HG03108 (cell line): ENCODE measurements around the gene TUT1.
"Not testable (repeated sequence)": the region's sequence is repeated elsewhere in the genome, so short reads cannot be mapped to it uniquely, and the experiment has no call there.

Experiments
- ATAC-seq: cut with Tn5 transposase; IDR thresholded peaks from one replicate; pipeline ENCODE4 v1.9.1; 2021; ENCODE audit warnings: moderate library complexity; ENCODE audit not compliant: unreplicated experiment

Gene TUT1

DNA sequence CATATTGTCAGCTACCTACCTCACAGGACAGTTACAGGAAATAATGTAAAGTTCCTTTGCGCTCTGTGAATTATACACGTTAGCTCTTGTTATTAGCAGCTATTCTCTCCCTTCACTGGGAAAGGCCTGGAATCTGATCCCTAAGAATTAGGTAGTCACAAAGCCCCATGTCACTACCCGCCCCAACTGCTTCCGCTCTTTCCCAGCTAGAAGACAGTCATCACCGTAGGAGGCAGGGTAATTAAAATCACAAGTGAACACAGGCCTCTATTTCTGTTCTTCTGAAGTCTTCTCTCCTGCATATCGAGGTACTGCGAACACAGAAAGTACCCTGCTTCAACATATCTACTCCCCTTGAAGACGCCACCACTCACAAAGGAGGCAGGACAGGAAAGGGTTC is 32.1 kb downstream of the TUT1 start:
- no peak for ATAC-seq

DNA sequence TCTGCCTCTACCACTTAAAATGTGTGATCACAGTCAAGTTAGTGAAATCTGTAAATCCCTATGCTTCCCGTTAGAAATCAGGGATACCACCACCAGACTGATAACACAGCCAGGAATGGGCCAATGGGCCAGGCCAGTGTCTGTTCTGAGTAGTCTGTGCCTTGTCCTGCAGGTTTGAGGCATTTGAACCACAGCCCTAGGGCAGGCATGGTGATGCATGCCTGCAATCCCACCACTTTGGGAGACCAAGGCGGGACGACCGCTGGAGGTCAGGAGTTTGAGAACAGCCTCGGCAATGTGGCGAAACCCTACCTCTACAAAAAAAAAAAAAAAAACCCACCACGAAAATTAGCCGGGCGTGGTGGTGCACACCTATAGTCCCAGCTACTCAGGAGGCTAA is 32.7 kb downstream of the TUT1 start:
- no peak for ATAC-seq

DNA sequence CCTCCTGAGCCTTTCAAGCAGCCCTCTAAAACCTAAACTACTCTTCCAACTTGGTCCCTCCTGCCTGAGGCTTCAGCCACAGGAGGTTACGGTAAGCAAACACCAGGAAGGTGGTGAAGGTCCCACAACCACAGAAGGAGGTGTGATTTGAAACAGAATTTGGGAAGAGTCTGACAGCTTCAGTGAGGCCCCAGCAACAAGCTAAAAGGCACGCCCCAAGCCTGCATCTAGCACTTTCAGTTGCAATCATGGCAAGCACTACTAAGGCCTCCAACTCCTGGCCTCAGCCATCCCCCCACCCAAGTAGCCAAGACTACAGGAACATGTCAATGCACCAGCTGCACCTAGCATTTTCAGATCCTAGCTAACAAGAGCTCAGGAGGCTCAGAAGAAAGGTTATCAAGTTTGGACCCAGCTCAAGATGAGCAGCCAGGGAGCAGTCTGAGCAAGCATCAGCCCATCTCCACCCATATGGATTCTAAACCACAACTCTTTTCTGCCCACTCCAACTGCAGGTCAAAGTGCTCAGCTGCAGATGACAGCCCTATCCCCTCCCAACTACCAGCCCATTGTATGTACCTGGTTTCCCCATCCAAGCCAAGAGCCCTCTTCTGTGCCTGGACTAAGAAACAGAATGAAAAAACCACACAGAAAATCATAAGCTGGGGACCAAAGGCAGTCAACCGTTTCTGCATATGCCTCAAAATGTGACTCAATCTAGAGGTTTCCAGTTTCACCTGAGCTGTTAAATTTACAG is 34.3 kb downstream of the TUT1 start:
- peak; percentile 14 for ATAC-seq

DNA sequence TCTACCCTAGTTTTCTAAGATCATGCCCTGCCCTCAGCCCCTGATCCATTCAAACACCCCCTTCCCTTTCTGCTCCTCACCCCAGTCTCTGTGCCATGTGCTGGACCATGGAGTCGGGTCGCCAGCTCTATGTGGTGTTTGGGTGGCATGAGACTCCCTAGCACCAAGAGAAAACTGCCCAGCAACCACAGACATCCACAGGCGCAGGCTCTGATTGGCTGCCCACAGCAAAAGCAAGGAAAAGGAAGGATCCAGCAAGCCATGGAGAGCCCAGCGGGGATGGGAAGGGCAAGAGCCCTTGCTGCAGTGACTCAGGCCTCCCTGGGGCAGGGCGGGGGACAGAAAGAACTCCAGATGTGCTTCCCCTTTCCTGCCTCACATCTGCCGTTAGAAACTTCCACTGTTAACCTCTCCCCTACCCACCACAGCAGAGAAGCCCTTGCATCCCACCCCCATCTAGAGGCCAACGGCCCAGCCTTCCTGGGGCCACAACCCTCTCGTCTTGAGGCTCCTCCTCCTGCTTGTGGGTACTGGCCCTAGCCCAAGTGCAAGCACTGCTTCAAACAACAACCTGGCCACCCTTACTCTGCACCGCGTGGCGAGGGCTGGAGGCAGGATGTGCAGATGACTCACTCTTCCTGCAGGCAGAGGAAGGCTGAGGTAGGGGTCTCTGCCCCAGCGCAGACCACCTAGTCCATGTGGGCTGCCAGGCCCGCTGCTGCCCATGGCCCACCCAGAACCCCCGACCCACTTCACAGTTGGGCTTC is 35.0 kb downstream of the TUT1 start:
- ATAC-seq, result peak; percentile 47

DNA sequence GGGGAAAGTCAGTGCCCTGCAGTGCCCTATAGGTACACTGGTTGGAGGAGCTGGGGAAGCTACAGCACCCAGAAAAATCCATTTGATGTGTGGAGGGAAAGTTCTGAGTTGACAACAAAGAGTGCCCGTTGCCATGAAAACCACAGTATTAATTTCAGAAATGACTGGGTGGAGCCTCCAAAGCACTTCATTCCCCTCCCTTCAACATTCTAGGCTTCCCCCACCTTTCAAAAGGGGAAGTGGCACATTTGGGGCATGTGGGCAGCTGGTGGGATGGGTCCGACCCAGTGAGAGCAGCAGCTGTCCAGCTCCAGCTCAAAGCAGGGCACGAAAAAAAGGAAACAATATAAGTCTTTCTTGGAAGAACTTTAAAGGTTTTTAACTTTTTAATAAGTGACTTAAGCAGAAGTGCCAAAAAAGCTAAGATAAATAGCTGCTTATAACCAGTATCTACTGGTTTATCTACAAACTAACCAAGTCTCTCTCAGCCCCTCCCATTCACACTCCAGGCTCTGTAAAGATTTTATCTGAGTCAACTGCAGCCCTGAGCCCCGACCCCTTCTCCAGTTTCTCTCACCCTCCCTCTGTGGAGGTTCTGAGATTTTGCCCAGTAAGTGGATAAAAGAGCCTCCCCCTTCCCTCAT is 35.7 kb downstream of the TUT1 start:
- no peak for ATAC-seq

DNA sequence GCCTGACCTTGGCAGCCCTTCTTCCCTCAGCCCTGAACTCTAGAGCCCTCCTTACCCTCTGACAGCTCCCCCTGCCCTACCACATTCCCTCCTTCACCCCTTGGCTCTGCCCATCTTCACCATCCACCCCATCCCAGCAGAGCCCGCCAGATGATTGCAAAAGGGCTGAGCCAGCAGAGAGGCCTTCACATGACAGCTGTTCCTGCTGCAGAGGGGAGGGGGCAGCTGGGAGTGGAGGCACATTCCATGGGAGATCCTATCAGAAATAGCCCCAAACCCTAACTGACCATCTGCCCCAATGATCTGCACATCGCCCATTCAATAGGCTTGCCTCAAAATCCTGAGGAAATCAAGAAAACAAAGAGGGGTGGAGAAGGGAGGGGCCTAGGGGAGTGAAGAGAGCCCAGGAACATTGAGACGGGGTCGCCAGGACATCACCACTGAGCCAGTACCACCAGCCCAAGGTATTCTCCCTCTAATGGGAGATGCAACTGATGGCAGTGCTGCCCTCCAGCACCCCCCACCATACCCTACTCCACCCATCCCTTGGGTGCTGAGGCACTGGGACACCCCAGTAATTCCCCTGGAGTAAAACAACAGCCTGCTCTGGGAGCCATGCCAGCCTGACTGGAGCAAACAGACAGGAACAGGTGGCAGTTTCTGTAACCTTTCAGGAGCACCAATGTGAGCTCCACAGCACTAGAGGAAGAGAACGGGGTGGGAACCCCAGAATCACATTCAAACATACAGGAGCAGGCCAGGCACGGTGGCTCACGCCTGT is 36.7 kb downstream of the TUT1 start:
- no peak for ATAC-seq

DNA sequence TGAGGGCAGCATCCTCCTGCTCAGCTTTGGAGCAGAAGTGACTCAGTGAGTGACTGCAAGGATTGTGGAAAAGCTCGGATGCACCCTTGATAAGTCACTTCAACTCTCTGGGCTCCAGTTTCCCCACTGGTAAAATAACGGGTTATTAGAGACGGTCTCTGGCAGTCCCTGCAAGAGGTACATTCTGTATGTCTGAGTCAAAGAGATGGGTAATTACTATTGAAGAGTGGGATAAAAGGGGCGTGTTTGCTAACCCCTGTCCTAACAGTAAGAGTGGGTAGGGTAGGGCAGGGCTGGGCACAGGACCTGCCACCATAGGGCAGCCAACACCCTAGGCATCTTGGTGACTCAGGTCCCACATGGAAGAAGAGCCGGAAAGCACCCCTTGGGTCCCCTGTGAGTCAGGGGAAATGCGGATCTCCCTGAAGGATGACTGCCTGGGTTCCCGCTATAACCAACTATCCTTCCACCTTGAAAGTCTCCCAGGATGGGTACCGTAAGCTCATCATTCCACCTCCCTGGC is 37.4 kb downstream of the TUT1 start:
- no peak for ATAC-seq

DNA sequence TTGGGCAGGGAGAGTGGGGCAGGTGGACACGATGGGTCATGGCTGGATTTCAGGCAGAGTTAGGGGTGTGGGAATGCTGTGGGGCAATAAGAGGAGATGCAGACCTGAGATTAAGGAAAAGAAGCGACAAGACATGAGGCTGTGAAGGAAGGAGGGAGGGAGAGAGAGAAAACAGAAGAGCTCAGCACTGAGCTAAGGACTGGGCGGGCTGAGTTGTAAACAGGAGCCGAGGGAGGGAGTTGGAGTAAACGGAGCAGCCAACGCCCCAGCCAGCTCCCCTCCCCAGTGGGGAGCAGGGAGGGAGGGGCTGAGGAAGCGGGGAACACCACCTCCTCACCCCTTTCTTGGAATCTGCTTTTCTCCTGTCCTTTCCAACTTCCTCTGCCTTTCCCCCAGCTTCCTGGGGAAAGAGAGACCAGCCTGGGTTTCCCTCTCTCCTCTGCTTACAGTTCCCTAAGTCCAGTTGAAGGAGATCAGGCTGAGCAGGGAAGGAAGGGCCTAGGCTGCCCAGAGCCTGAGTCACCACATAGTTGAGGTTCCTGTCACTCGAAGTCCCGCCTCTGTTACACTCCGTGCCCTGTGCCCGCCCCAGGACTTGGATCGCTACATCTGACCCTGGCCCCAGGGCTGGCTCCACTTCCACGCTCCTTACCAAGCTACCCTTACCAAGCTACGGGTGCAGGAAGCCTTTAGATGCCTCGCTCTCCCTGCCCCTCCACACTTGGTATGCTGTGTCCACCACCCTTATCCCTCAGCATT is 38.1 kb downstream of the TUT1 start:
- no peak for ATAC-seq

DNA sequence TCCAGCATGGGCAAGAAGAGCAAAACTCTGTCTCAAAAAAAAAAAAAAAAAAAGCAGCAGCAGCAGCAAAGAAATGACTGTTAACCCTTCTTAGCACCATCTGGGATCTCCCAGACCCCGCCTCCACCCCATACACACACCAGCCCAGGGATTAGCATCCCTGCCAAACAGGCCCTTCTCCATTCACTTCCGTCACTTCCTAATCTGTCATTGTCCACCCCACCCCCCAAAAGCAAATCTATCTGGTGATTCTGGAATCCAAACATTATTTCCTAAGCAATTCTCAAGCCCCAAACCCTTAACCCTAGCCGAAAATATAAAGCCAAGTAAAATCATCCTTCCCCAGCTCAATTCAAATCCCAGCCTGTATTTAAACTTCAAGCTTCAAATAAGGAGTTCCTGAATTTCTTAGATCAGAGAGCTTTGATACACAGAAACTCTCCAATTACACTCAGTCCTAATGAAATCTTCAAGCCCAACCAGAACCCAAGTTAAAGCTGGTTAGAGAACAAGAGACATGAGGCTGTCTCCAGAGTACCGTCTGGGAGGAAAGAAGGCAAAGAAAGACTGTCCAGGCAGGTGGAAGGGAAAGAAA is 38.7 kb downstream of the TUT1 start:
- no peak for ATAC-seq

DNA sequence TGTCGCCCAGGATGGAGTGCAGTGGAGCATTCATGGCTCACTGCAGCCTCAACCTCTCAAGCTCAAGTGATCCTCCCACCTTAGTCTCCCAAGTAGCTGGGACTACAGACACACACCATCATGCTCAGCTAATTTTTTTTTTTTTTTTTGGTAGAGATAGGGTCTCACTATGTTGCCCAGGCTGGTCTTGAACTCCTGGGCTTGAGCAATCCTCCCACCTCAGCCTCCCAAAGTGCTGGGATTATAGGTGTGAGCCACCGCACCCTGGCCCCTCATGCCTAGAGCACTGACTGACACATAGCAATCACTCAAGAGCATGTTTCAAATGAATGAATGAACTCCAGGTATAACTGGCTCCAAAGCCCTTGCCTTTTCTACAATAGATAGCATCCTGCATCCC is 40.8 kb downstream of the TUT1 start:
- ATAC-seq, result not testable (repeated sequence)

DNA sequence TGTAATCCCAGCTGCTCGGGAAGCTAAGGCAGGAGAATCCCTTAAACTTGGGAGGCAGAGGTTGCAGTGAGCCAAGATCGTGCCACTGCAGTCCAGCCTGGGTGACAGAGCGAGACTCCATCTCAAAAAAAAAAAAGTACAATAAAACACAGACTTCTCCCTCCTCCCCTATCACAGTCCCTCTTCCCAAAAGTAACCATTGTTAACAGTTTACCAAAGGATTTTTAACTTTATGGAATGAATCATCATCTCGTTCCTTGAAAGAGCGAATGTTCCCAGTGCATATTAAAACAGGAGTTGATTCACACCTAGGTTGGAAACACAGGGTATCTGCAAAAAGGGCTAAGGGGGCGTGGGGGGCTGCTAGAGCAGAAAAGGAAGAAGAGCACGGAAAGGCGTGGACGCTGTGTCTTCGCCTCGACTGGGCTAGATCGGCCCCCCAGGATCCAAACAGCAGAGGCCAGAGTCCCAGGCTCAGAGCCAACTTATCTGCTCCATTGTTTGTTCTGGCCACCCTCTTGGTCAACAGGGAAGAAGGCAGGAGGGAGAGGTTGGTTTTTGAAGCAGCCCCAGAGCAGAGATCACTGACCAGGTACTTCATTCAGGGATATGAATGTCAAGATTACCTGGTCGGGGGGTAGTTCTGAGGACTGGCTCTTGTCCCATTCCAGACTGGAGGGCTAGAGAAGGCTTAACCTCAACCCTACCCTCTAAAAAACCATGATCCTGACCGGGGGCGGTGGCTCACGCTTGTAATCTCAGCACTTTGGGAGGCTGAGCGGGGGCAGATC is 42.6 kb downstream of the TUT1 start:
- ATAC-seq, result no peak

DNA sequence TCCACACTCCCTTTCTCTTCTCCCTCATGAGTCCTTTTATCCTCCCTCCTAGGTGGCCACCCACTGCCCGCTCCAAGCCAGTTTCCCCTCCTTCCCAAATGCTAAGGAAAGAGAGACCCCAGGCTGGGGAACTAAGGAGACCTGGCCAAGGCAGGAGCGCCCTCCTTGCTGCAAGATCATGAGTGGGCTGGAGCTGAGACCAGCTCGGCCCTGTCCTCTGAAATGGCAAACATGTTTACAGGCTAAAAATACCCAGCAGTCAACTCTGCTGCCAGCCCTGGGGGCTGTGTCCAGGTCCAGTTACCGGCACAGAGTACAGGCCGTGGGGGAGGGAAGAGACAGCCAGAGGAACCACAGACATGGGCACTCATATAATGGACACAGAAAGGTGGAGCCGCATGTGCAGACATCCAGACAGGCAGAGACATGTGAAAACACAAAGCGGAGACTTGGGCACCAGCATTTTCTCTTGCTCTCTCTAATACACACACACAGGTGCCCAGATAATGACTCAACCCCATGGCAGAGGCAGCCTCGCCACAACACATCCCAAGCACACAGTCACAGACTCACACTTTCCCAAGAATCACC is 43.5 kb downstream of the TUT1 start:
- ATAC-seq, result no peak

DNA sequence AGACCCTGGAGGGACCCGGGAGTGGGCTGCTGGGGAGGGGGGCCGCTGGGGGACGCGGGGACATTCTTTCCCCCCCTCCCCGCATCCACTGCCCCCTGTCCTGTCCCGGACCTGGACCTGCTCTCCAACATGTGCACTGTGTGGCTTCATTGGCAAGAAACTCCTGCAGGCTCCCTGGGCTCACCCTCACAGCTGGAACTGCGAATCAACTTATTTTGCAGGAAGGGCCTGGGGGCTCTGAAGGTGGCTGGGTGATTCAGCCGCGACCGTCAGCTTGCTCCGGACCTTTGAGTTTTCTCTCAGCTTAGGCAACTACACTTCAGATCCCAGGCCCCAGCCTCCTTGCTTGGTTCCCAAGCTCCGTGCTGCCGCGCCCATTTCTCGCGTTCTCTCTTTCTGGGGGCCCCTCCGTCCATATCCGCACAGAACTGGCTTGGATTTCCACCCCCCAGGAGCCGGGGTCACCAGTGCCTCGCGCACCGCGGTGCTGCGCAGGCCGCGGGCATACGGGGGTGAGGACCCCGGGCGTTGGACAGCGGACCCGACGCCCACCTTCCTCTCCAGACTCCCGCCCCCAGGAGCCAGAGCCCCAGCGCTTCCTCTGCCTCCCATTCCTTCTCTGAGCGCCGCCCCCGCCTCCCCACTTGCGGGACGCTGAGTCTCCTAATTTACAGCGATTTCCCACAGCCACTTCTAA is 44.2 kb downstream of the TUT1 start:
- no peak for ATAC-seq

DNA sequence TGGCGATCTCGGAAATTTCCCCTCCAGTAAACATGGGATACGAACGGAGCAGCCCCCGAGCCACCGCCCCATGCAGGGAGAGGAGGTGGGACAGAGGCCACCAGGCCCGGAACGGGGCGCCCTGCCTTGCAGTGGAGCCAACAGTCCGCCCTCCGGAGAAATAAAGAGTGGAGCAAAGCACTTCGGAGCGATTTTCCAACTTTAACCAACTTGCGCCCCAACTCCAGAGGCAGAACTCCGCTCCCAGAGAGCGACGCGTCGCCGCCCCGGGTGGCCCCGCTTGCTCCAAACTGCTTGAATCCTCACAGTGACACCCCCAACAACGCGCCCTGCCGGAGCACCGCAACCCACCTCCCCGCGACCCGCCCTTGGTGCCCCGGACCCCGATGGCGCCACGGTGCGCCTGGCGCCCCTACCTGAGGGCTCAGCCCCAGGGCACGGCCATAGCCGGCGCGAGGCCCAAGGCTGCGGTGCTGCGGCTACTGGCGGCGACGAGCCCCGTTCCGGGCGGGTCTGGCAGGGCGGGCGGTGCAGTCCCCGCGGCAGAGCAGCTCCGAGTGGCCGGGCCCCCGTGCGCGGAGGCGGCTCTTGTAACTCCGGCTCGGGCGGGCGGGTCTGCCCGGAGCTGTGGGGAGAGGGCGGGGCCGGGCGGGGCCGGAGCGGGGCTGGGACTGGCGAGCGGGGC is 44.9 kb downstream of the TUT1 start, which contains the start of gene AHNAK:
Gene AHNAK (minus strand): TSS at position 563 of the 685 bp plus-strand sequence. CDS start 10,708 bp downstream, outside the sequence.
- no peak for ATAC-seq

DNA sequence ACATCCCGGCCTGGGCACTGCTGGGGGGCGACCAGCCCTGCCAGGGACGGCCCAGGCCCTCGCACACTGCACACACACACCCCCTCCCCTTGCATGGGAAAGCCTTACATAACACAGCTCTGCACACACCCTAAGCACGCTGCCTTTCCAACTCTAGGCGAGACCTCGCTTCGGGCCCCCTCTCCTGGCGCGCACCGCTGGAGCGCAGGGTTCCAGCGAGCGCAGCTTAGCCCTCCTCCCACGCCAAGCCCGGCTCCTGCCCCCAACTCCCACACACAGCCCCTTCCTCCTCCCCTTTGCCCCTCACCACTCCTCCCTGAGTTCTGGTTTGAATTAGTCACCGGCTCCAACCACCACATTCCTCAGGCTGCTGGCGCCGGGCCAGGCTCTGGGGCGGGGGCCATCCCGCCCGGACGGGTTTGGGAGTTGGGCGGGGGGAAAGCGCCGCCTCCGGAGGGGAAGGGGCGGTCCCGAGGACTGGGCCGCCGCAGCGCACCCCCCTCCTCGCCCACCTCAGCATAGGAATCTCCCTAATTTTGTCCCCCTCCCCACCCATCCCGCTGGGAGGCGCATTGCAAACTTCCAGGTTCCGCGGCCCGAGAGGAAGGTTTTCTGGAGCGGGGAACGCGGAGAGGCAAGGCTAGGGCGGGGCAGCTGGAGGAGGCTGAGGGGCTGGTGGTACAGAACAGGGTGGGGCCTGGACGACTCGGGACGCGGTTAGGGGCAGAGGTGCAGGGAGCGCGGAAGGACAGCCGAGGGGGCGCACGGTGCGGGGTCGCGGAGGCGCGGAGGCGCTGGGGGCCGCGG is 45.7 kb downstream of the TUT1 start:
- ATAC-seq, result no peak

DNA sequence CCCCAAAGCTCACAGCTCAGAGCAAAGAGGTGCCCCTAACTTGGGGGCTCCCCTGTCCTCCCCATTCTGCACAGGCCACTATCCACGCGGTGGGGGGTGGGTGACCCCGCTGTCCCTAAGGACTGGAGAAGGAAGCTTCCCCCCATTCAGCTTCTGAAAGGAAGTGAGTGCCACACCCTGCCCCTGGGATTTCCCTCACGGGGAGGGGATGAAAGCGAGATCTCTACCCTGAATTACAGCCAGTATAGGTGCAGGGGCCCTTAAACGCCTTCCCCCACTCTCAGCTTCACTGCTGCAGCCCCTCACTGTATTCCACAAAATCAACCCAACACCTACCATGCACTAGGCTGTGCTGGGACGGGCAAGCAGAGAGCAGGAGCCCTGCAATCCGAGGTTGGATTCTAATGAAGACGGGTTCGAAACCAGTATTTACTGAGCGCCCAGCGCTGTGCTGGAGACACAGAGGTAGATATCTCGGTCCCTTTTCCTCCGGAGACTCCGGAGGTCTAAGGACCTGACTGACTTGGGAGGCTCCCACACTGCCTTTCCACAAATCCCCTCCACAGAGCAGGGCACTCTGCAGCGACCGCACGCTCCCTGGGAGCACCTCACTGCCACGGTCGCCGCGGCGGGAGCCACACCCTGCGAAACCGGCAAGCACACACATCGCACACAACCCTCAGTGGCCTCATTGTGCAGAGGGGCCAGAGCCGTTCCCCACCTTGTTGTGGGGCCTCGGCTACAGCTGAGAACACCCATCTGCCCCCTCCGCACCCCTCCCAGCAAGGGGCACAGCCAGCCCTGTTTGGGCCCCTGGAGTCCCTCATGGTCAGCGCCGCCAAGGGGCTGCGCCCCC is 46.5 kb downstream of the TUT1 start:
- ATAC-seq, result no peak
